C4-2B (cell line): Measurements from ENCODE around the gene PLAGL2.

Source experiments
- H3K27ac ChIP-seq: fragments of 450-650 bp; 2 replicates; pipeline ENCODE4 v1.5.1; 2017
- ZFX ChIP-seq: fragments of 450-650 bp; IDR thresholded peaks from 2 replicates; pipeline ENCODE4 v1.6.1; 2017
- TF ChIP-seq, protein P1 (sequence below): fragments of 450-650 bp; conservative IDR thresholded peaks from 2 replicates; pipeline ENCODE4 v1.5.1; 2017; ENCODE audit warnings: mild to moderate bottlenecking

PLAGL2 gene

DNA sequence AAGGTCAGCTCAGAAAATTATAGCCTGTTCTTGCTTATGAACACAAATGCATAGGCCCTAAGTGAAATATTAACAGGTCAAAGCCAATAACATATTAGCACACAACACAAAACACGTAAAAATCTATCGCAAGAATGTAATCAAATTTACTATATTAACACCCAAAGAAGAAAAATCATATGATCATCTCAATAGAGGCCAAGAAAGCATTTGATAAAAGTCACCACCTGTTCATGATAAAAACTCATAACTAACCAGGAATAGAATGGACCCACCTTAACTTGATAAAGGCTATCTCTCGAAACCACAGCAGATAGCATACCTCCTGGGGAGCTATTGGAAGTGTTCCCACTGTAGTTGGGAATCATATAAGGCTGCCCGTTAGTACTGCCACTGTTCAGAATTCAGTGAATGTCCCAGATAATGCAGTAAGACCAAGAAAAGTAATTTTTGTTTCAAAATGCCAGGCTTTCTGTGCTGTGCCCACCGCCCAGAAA is 21.8 kb upstream of the PLAGL2 start:
- no peak overlapping the region for H3K27ac ChIP-seq
- TF ChIP-seq, protein P1, sequence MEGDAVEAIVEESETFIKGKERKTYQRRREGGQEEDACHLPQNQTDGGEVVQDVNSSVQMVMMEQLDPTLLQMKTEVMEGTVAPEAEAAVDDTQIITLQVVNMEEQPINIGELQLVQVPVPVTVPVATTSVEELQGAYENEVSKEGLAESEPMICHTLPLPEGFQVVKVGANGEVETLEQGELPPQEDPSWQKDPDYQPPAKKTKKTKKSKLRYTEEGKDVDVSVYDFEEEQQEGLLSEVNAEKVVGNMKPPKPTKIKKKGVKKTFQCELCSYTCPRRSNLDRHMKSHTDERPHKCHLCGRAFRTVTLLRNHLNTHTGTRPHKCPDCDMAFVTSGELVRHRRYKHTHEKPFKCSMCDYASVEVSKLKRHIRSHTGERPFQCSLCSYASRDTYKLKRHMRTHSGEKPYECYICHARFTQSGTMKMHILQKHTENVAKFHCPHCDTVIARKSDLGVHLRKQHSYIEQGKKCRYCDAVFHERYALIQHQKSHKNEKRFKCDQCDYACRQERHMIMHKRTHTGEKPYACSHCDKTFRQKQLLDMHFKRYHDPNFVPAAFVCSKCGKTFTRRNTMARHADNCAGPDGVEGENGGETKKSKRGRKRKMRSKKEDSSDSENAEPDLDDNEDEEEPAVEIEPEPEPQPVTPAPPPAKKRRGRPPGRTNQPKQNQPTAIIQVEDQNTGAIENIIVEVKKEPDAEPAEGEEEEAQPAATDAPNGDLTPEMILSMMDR: no peak
- no peak for TF ChIP-seq ZFX

DNA sequence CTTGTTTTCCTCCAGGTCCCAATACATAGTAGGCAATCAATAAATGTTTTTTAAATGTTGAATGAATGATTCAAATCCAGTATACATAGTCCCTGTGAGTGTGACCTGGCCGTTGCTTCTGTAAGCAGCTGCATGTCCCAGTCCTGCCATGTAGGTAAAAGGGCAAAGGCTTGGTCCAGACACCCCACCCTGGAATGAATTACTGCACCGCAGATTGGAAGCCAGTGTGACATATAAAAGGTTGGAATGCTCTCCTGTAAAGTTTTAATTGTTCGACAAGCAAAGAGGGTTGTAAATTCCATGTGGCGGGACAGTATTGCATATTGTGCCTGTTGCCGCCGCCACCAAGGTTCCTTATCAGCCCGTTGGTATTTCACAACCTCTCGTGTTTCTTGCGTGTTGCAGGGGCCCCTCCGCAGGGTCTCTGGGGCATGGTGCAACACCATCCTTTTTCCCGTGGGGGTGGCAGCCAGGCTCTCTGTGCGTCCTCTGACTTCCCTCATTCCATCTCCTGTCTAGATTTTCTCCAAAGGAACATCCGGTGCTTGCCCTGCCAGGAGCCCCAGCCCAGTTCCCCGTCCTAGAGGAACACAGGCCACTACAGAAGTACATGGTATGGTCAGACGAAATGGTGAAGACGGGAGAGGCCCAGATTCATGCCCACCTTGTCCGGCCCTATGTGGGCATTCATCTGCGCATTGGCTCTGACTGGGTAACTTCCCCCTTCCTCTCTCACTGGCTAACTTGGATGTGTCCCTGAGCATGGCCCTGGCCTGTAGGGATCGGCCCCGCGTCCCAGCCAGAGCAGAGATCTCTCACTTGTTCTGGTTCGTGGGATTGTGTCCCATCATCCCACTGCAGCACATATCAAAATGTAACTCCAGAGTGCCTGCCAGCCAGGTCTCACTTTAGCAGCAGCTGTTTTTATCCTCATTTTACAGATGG is 20.5 kb upstream of the PLAGL2 start:
- TF ChIP-seq ZFX: no peak
- TF ChIP-seq, protein P1: no peak
- no peak overlapping the region for H3K27ac ChIP-seq

DNA sequence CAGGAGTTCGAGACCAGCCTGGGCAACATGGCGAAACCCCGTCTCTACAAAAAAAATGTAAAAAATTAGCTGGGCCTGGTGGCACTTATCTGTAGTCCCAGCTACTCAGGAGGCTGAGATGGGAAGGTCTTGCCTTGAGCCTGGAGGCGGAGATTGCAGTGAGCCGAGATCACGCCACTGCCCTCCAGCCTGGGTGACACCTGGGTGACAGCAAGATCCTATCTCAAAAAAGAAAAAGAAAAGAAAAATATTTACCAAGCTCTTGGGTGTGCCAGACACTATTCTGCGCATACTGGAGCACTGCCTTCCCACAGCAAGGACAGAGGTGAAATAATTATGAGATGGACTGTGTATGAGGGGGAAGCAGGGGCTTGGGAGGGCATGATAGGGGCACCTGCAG is 19.8 kb upstream of the PLAGL2 start:
- H3K27ac ChIP-seq: no peak overlapping the region

DNA sequence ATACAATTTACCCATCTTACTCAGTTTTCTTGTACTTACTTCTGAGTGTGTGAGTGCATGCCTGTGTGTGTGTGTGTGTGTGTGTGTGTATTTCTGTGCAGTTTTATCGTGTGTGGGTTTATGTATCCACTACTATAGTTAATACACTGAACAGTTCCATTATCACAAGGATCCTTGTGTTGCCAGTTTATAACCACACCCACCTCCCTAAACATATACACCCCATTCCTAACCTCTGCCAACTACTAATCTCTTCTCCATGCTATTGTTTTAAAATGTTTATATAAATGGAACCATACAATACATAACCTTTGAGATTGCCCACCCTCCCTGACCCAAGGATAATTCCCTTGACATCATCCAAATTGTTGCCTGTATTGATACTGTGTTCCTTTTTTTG is 18.8 kb upstream of the PLAGL2 start:
- H3K27ac ChIP-seq: no peak overlapping the region
- no peak for TF ChIP-seq ZFX
- TF ChIP-seq, protein P1: no peak

More for the DNA sequence above, 19.8 kb upstream of the PLAGL2 start:
- TF ChIP-seq, protein P1: no peak
- TF ChIP-seq ZFX: no peak

DNA sequence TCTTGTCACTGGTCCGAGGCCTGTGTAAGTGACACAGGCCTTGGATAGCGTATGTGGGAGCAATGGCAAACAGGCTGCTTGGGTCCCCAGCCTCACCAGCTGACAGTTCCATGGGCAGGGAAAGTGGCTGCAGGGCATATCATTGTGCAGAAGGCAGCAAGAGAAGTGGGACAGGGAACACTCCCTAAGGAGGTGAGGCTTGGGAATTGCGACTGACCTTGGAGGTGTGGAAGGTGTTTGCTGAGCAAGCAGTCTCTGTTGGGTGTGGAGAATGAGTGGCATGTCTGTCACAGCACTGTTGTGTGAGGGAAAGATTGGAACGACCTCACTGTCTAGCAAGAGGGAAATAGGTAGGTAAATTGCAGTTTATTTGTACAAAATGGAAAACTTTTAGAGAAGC is 16.9 kb upstream of the PLAGL2 start:
- TF ChIP-seq ZFX: no peak
- TF ChIP-seq, protein P1: no peak
- no peak overlapping the region for H3K27ac ChIP-seq

DNA sequence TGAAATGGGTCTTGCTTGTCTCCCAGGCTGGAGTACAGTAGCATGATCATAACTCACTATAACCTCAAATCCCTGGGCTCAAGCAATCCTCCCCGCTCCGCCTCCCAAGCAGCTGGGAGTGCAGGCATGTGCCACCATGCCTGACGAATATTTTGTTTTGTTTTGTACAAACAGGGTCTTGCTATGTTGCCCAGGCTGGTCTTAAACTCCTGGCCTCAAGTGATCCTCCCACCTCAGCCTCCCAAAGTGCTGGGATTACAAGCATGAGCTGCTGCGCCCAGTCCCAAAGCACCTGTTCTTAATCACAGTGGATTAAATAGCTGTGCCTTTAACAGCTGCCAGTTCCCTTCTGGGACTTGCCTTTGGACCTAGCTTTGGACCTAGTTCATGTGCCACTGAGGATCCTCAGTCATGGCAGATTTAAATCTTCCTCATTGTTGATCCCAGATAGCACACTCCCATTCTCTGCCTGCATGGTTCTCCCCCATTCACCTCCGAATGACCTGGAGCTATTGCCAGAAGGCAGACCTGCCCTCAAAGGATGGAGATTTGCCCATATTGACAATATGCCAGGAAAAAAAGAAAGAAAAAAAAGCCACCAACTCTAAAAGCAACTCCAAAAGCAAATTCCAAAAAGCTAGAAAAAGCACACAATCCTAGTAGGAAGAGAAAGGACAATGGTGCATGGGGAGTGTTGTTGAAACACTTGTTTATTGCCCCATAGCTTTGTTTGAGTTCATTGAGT is 10.8 kb upstream of the PLAGL2 start:
- TF ChIP-seq, protein P1: no peak
- no peak for TF ChIP-seq ZFX
- no peak overlapping the region for H3K27ac ChIP-seq
